Measurements from ENCODE around the gene LYRM4. TPM values are rescaled to one million over a fixed set of nuclear protein-coding genes. Genes with fewer than 3 reads are reported as not detected.

The LYRM4 gene
- total and polyA plus RNA-seq, 2 donors (not counting 1 experiment from before 2014, with no cell fraction given): 22.1 to 29.5 TPM

GRCh38 chr6:5247201-5247600 is 13.5 kb downstream of the LYRM4 start:
- TF ChIP-seq CTCF (IDR thresholded peaks at IDR 0.05) (no peak), EZH2 (IDR thresholded peaks at IDR 0.05; ENCODE audit: borderline replicate concordance, insufficient read depth, low read depth, low read length, poor library complexity, severe bottlenecking) (no peak)
- H3K27me3 Mint-ChIP-seq: no peaks in the 10 kb centered on the region
- H3K4me1 Mint-ChIP-seq: no peaks in the 10 kb centered on the region
- Histone ChIP-seq H3K9me3 (ENCODE audit: control extremely low read depth in 1 of 3, control insufficient read depth in 2 of 3, insufficient read depth in 1 of 3, low read length in 2 of 3) (no peaks in the 10 kb centered on the region), H3K4me2 (replicated peaks; ENCODE audit: low read depth, low read length, poor library complexity, severe bottlenecking) (no peak overlapping the region), H3K36me3 (replicated peaks in 1 of 2; ENCODE audit: control extremely low read depth in 1 of 2, control insufficient read depth in 1 of 2, extremely low read depth in 1 of 2, insufficient read depth in 2 of 2, low read length in 1 of 2) (peaks cover 0 to 4% of the 10 kb centered on the region in 2 experiments), H3K27me3 (replicated peaks in 1 of 4; ENCODE audit: control extremely low read depth in 1 of 4, control insufficient read depth in 3 of 4, insufficient read depth in 4 of 4, low read length in 3 of 4) (no peaks in the 10 kb centered on the region), H3K9ac (ENCODE audit: low read length) (no peak overlapping the region), H4K20me1 (ENCODE audit: control insufficient read depth, insufficient read depth, low read length, poor library complexity, severe bottlenecking) (no peaks in the 10 kb centered on the region), H3K27ac (ENCODE audit: low read length in 2 of 2) (no peak overlapping the region), H3K4me1 (ENCODE audit: control insufficient read depth in 2 of 2, insufficient read depth in 2 of 2, low read length in 2 of 2) (no peaks in the 10 kb centered on the region), H3K79me2 (ENCODE audit: control insufficient read depth, insufficient read depth, low read length) (peaks cover 23% of the 10 kb centered on the region), H3K4me3 (ENCODE audit: control extremely low read depth in 1 of 5, extremely low read depth in 1 of 5, insufficient read depth in 1 of 5, low read depth in 2 of 5, low read length in 4 of 5) (no peak overlapping the region), H2AFZ (ENCODE audit: insufficient read depth, low read depth, low read length, poor library complexity, severe bottlenecking) (no peak overlapping the region)
- no peak for DNase-seq
- ATAC-seq (ENCODE audit: low read depth): no peak
- H3K9me3 Mint-ChIP-seq (ENCODE audit: insufficient read depth): no peaks in the 10 kb centered on the region
- H3K27ac Mint-ChIP-seq: no peak overlapping the region
- CTCF ChIA-PET: interaction anchor here (1.9 kb wide), 1 partner anchor 56 kb away, joined by 8 read pairs; no protein-coding TSS in a partner anchor
- H3K4me3 Mint-ChIP-seq: no peak overlapping the region
- 86% methylated on average over 1 of the region's 2 CpGs for WGBS (ENCODE audit: insufficient coverage)
- intact Hi-C loops (cut with micrococcal nuclease): no loop called here
- POLR2A ChIA-PET: no interaction called here

- ChIA-PET POLR2A (no interaction called here), CTCF (interaction anchor here (0.8 to 1.9 kb wide), 2 partner anchors 18 to 56 kb away, joined by 3 to 8 read pairs; no protein-coding TSS in a partner anchor)
- TF ChIP-seq CTCF (IDR thresholded peaks at IDR 0.05) (no peak), EZH2 (IDR thresholded peaks at IDR 0.05; ENCODE audit: borderline replicate concordance, insufficient read depth, low read depth, low read length, poor library complexity, severe bottlenecking) (no peak)
- Mint-ChIP-seq H3K27ac (no peak overlapping the region), H3K27me3 (no peaks in the 10 kb centered on the region), H3K9me3 (ENCODE audit: insufficient read depth) (no peaks in the 10 kb centered on the region), H3K4me3 (no peak overlapping the region), H3K4me1 (no peaks in the 10 kb centered on the region)
- Histone ChIP-seq H3K9ac (ENCODE audit: low read length) (no peak overlapping the region), H3K79me2 (ENCODE audit: control insufficient read depth, insufficient read depth, low read length) (peaks cover 23% of the 10 kb centered on the region), H3K4me3 (ENCODE audit: control extremely low read depth in 1 of 5, extremely low read depth in 1 of 5, insufficient read depth in 1 of 5, low read depth in 2 of 5, low read length in 4 of 5) (no peak overlapping the region), H3K36me3 (replicated peaks in 1 of 2; ENCODE audit: control extremely low read depth in 1 of 2, control insufficient read depth in 1 of 2, extremely low read depth in 1 of 2, insufficient read depth in 2 of 2, low read length in 1 of 2) (peaks cover 0 to 4% of the 10 kb centered on the region in 2 experiments), H2AFZ (ENCODE audit: insufficient read depth, low read depth, low read length, poor library complexity, severe bottlenecking) (no peak overlapping the region), H4K20me1 (ENCODE audit: control insufficient read depth, insufficient read depth, low read length, poor library complexity, severe bottlenecking) (no peaks in the 10 kb centered on the region), H3K9me3 (ENCODE audit: control extremely low read depth in 1 of 3, control insufficient read depth in 2 of 3, insufficient read depth in 1 of 3, low read length in 2 of 3) (no peaks in the 10 kb centered on the region), H3K4me2 (replicated peaks; ENCODE audit: low read depth, low read length, poor library complexity, severe bottlenecking) (no peak overlapping the region), H3K4me1 (ENCODE audit: control insufficient read depth in 2 of 2, insufficient read depth in 2 of 2, low read length in 2 of 2) (no peaks in the 10 kb centered on the region), H3K27me3 (replicated peaks in 1 of 4; ENCODE audit: control extremely low read depth in 1 of 4, control insufficient read depth in 3 of 4, insufficient read depth in 4 of 4, low read length in 3 of 4) (no peaks in the 10 kb centered on the region), H3K27ac (ENCODE audit: low read length in 2 of 2) (no peak overlapping the region)
- no peak for ATAC-seq (ENCODE audit: low read depth)
- DNase-seq: no peak
- WGBS (ENCODE audit: insufficient coverage): 97% methylated on average over 11 of the region's 13 CpGs
- intact Hi-C loops (cut with micrococcal nuclease): no loop called here
Measured at GRCh38 chr6:5246141-5247097, 14.3 kb downstream of the LYRM4 start.
